Left ventricle myocardium inferior (tissue), 1 donor: ENCODE data around the gene GNG2. TPM values are rescaled to one million over a fixed set of nuclear protein-coding genes. Genes with fewer than 3 reads are reported as not detected.

ENCODE experiments used
- DNase-seq: peaks from one replicate; pipeline ENCODE4 v3.0.0-alpha.2; 2020
- H3K27ac ChIP-seq: fragments of 200-600 bp; replicated peaks from 2 replicates; pipeline ENCODE4 v1.8.0; 2021
- H3K27me3 ChIP-seq: fragments of 200-600 bp; 2 replicates; pipeline ENCODE4 v1.8.0; 2021; ENCODE audit warnings: low read depth
- H3K36me3 ChIP-seq: fragments of 200-600 bp; 2 replicates; pipeline ENCODE4 v1.8.0; 2021
- H3K4me1 ChIP-seq: fragments of 200-600 bp; 2 replicates; pipeline ENCODE4 v1.8.0; 2021
- H3K4me3 ChIP-seq: fragments of 200-600 bp; 2 replicates; pipeline ENCODE4 v1.8.0; 2021; ENCODE audit warnings: mild to moderate bottlenecking, moderate library complexity
- H3K9me3 ChIP-seq: fragments of 200-600 bp; replicated peaks from 2 replicates; pipeline ENCODE4 v1.8.0; 2021
- intact Hi-C: fragments of 100-400 bp; cut with micrococcal nuclease; formaldehyde crosslinking; loops from one replicate; pipeline ENCODE4 v1.11.0; 2022
- total RNA-seq: library from RNA; stranded (reverse); fragmentation: NEBNext Ultra II Directional; extraction: Animal tissue kit (Norgen Biotek cat#: 25700); gene quantifications from one replicate; pipeline ENCODE4 v1.2.1, GENCODE V29; 2021
- TF ChIP-seq, protein P1 (sequence below): fragments of 200-600 bp; IDR thresholded peaks from 2 replicates; pipeline ENCODE4 v1.8.0; 2021; ENCODE audit warnings: antibody characterized with exemption, mild to moderate bottlenecking, borderline replicate concordance
- donor health status: DM: no; HTN: yes; CAD: no; lungs with severe emphysema.

GNG2 gene
- total RNA-seq, 1 donor from 2014 or later: 6.7 TPM

DNA sequence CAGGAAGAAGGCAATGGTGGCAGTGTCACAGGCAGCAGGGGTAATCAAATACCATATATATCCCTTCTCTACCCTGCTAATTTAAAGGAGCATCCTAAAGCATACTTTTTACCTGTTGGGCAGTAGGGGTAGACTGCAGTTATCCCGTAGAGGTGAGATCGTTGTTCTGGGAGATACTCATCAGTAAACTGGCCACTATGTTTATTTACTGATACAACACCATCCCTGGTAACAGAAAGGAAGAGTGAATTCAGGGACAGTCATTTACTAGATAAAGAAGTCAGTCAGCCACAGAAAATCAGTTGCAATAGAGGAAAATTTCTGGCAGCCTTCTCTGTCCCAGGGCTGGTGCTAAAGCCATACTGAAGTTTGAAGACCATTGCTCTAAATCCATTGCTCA, 145.2 kb downstream of the GNG2 start:
- Histone ChIP-seq H3K36me3 (peaks cover 90% of the 10 kb centered on the region), H3K27me3 (no peaks in the 10 kb centered on the region), H3K4me1 (peaks cover 94% of the 10 kb centered on the region), H3K4me3 (no peak overlapping the region), H3K9me3 (no peaks in the 10 kb centered on the region), H3K27ac (peak overlapping the region; percentile 89)
- TF ChIP-seq, protein P1, sequence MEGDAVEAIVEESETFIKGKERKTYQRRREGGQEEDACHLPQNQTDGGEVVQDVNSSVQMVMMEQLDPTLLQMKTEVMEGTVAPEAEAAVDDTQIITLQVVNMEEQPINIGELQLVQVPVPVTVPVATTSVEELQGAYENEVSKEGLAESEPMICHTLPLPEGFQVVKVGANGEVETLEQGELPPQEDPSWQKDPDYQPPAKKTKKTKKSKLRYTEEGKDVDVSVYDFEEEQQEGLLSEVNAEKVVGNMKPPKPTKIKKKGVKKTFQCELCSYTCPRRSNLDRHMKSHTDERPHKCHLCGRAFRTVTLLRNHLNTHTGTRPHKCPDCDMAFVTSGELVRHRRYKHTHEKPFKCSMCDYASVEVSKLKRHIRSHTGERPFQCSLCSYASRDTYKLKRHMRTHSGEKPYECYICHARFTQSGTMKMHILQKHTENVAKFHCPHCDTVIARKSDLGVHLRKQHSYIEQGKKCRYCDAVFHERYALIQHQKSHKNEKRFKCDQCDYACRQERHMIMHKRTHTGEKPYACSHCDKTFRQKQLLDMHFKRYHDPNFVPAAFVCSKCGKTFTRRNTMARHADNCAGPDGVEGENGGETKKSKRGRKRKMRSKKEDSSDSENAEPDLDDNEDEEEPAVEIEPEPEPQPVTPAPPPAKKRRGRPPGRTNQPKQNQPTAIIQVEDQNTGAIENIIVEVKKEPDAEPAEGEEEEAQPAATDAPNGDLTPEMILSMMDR: no peak
- intact Hi-C loops: no loop called here
- no peak for DNase-seq

DNA sequence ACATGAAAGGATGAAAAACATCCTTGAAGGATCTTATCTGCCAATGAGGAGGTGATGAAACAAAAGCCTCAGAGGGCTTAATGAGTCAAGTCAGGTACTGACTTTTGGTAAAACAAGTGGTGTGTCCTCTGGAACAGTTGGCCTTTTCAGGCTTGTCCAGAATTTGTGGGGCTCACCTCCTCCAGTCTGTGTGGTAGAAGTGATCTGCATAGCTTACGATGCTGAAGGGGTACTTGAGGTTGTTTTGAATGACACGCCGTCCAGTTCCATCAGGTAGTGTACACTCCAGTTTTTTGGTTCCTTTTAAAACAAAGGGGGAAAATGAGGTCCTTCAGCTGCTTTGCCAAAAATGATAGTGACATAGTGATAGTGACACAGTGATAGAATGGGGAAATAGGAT, 145.9 kb downstream of the GNG2 start:
- H3K4me1 ChIP-seq: peaks cover 94% of the 10 kb centered on the region
- DNase-seq: no peak

DNA sequence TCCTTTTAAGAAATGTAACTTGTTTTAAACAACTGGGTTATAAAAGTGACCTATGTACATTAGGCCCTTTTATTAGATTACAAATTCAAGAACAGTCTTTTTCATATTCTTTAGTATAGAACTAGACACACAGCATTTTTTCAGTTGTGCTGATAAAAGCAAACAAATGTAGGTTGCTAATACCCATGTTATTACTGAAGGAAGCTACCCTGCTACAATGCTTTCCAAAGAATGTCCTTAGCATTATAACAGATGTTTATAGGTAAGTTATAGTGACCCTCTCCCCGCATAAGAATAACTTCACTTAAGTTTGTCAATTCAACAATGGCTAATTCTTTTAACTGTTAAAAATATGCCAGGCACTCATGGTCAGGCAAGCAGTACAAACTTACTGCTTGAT, 146.8 kb downstream of the GNG2 start:
- no peaks in the 10 kb centered on the region for H3K27me3 ChIP-seq
- peaks cover 94% of the 10 kb centered on the region for H3K4me1 ChIP-seq
- H3K4me3 ChIP-seq: no peak overlapping the region
- TF ChIP-seq, protein P1: no peak
- H3K9me3 ChIP-seq: no peaks in the 10 kb centered on the region
- H3K36me3 ChIP-seq: peaks cover 90% of the 10 kb centered on the region
- intact Hi-C loops: no loop called here
- H3K27ac ChIP-seq: peak overlapping the region; percentile 89
- no peak for DNase-seq

More for the DNA sequence above, 145.9 kb downstream of the GNG2 start:
- Histone ChIP-seq H3K9me3 (no peaks in the 10 kb centered on the region), H3K27ac (peak overlapping the region; percentile 89), H3K4me3 (no peak overlapping the region), H3K27me3 (no peaks in the 10 kb centered on the region), H3K36me3 (peaks cover 90% of the 10 kb centered on the region)
- intact Hi-C loops: no loop called here
- TF ChIP-seq, protein P1: no peak

DNA sequence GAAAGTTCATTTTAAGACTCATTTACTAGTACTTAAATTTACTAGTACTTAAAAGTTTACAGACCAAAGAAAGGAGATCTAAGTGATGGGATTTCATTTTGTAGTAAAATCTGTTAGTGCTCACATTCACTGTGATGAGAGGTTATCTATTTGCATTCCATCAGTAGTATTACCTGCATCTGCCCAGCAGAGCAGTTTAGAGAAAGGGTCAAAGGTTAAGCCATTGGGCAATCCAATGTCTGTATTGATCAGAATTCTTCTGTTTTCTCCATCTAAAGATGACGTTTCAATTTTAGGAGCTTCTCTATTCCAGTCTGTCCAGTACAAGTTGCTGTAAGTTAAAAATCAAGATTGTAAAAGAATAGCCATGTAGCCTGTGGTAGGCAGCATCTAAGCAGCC, 147.2 kb downstream of the GNG2 start:
- H3K9me3 ChIP-seq: no peaks in the 10 kb centered on the region
- peak overlapping the region; percentile 89 for H3K27ac ChIP-seq
- TF ChIP-seq, protein P1: no peak
- H3K27me3 ChIP-seq: no peaks in the 10 kb centered on the region
- peaks cover 88% of the 10 kb centered on the region for H3K36me3 ChIP-seq
- DNase-seq: no peak
- no peak overlapping the region for H3K4me3 ChIP-seq
- H3K4me1 ChIP-seq: peaks cover 94% of the 10 kb centered on the region
- intact Hi-C loops: no loop called here

DNA sequence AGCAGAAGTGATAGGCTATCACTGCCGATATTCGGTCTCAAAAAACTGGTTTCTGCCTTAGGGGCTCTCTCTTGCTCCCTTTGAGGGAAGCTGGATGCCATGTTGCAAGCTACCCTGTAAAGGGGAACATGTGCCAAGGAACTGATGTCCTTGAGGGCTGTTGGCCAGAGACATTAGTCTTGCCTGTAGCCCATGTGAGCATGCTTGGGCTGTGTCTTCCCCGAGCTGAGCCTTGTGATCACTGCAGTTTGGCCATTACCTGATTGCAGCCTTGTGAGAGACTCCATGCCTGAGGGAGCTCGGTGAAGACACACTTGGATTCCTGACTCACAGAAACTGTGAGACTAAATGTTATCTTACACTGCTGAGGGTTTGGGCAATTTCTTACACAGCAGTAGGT, 147.7 kb downstream of the GNG2 start:
- peaks cover 94% of the 10 kb centered on the region for H3K4me1 ChIP-seq
- DNase-seq: no peak
- H3K4me3 ChIP-seq: no peak overlapping the region
- H3K36me3 ChIP-seq: peaks cover 88% of the 10 kb centered on the region
- intact Hi-C loops: no loop called here
- no peaks in the 10 kb centered on the region for H3K27me3 ChIP-seq
- peak overlapping the region; percentile 89 for H3K27ac ChIP-seq
- TF ChIP-seq, protein P1: no peak
- no peaks in the 10 kb centered on the region for H3K9me3 ChIP-seq
